Heart right ventricle (tissue), 16 donors: ENCODE data around the gene ROBO3. TPM values are rescaled to one million over a fixed set of nuclear protein-coding genes. Genes with fewer than 3 reads are reported as not detected.

Source experiments
- ATAC-seq, 8 donors: fragments of 200-7000 bp; cut with Tn5 transposase; one replicate each; pipeline ENCODE4 v1.9.1; 2020; ENCODE audit warnings: mild to moderate bottlenecking in 8 of 8, moderate library complexity in 8 of 8, moderate number of reproducible peaks in 1 of 8
- DNase-seq, 2 donors: peaks; one replicate each; pipeline ENCODE4 v3.0.0-alpha.2; 2020
- H3K27ac ChIP-seq, 10 donors: fragments of 200-600 bp; sonication (generic) in 2 of 10; one replicate each; pipeline versions ENCODE4 v1.5.0 to v1.8.0; 2020 to 2022; ENCODE audit warnings: mild to moderate bottlenecking in 3 of 10
- H3K27me3 ChIP-seq, 7 donors: fragments of 200-600 bp; one replicate each; pipeline ENCODE4 v1.8.0; 2021 to 2022; ENCODE audit warnings: mild to moderate bottlenecking in 2 of 7
- H3K36me3 ChIP-seq, 9 donors: fragments of 200-600 bp; sonication (generic) in 1 of 9; one replicate each; pipeline versions ENCODE4 v1.5.0 to v1.8.0; 2020 to 2022; ENCODE audit warnings: mild to moderate bottlenecking in 2 of 9
- H3K4me1 ChIP-seq, 9 donors: fragments of 200-600 bp; sonication (generic) in 1 of 9; one replicate each; pipeline versions ENCODE4 v1.5.0 to v1.8.0; 2020 to 2022; ENCODE audit warnings: mild to moderate bottlenecking in 4 of 9
- H3K4me3 ChIP-seq, 10 donors: fragments of 200-600 bp; sonication (generic) in 2 of 10; one replicate each; pipeline versions ENCODE4 v1.5.0 to v1.8.0; 2020 to 2022; ENCODE audit warnings: mild to moderate bottlenecking in 7 of 10, moderate library complexity in 2 of 10
- H3K9me3 ChIP-seq, 11 donors: fragments of 200-600 bp in 10 of 11; sonication (generic) in 2 of 11; one replicate each; pipeline versions ENCODE4 v1.5.0 to v1.8.0; 2013 to 2022; ENCODE audit warnings: mild to moderate bottlenecking in 2 of 11, control low read depth in 1 of 11, moderate library complexity in 1 of 11
- WGBS, 2 donors: extraction: QIAGEN DNeasy Blood & Tissue Kit; methylation state at CpG; one replicate each; pipeline ENCODE4 v1.1.7; 2013; ENCODE audit warnings: inconsistent platforms in 1 of 2; 5-methylcytosine and 5-hydroxymethylcytosine counted together
- intact Hi-C, 10 donors: fragments of 100-400 bp; cut with DNase I; formaldehyde crosslinking; loops; one replicate each; pipeline versions ENCODE4 v1.11.1 to v1.14.2; 2022
- polyA plus RNA-seq, 2 donors: library from polyadenylated mRNA; stranded (reverse); fragments of 200-250 nt; gene quantifications; one replicate each; pipeline ENCODE4 v1.2.3, GENCODE V29; 2013
- total RNA-seq, 10 donors: library from RNA; stranded (reverse); fragmentation: NEBNext Ultra II Directional in 3 of 10; extraction: Animal tissue kit (Norgen Biotek cat#: 25700) in 3 of 10; gene quantifications; one replicate each; pipeline versions ENCODE4 v1.2.1 to v1.2.4, GENCODE V29; 2021 to 2023
- TF ChIP-seq, protein P1 (sequence below), 9 donors: fragments of 200-600 bp; sonication (generic) in 2 of 9; IDR thresholded peaks; one replicate each; pipeline versions ENCODE4 v1.5.0 to v1.8.0; 2021 to 2022; ENCODE audit warnings: antibody characterized with exemption in 9 of 9, mild to moderate bottlenecking in 5 of 9, moderate library complexity in 1 of 9
- donor health status: Arrhythmogenic right ventricular cardiomyopathy.
- donor health status: ischemic (EF 13 %, LVEDD 7.1; RV severe dilation, severe dysfunction).
- donor health status: healthy with polysubstance abuse.
- donor health status: DM: no; HTN: yes; CAD: no.
- donor health status: DM: no; HTN: no; CAD: no.
- donor health status: ischemic (EF 25% LVEDD 6.9; RV normal size, moderate dysfunction).
- donor health status: ischemic (EF 25% LVEDD 5.7; RV mildly dilated, moderate dysfunction).
- donor health status: healthy.
- donor health status: DM: yes; HTN: yes; CAD: no.
- donor health status: Ischemic cardiomyopathy.
- donor health status: ischemic (EF 35%, LVEDD 5.7; RV mildly dilated, moderate dysfunction).
- donor health status: nonischemic (EF 11% LVEDD 7.7; RV severe dilation, severe dysfunction).
- donor health status: DM: yes; HTN: yes; CAD: no.
- donor health status: PGD.
- donor health status: ischemic (EF 29% LVEDD 5.4; RV normal size, mild dysfunction).
- donor health status: nonischemic (EF 23%, LVEDD 6.1; RV moderate dilation, normal function).

ROBO3 gene
- total and polyA plus RNA-seq, 12 donors, result 1.5 to 19.8 (median 4.1) TPM

DNA sequence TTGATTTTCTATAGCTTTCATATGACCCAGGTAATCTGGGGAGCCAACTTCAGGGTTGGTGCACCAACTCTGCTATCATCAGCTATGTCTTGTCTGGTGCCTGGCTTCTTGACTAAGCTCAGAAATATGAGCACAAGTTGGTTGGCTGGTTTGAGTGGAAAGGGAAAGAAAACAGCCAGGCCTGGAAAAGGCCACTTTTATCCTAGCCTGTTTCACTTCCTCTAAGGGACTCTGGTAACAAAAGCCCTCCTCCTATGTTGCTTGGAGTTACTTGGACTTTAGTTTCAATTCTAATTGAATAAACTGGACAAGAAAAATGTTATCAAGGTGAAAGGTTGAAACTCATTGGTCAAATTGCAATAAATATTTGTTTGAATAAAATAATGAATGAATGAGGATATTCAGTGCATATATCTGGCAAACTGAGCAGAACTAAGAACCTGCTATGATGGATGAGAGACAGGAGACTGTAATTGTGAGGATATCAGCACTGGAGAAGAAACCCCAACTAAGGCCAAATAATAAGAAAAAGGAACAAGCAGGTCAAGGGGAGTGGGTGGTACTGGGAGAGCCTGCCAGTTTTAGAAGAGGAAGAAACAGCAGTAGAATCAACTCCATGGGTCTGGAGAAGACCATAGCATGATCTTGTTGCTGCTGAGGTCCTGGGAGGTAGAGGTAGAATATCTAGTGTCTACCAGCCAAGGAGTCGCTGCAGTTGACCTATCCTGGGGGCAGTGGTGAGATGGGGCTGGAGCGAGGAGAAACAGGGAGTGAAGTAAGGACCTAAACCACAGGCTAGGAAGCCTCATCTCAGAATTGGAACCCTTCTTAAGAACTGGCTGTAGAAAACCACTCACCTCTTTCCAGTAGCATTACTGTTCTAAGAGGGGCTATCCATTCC lies 24.2 kb downstream of the ROBO3 start:
- DNase-seq, result no peak
- Histone ChIP-seq H3K9me3 (no peaks in the 10 kb centered on the region), H3K27me3 (peaks cover 0 to 8% (median 0%) of the 10 kb centered on the region in 7 donors), H3K4me1 (peaks cover 5 to 76% (median 42%) of the 10 kb centered on the region in 9 donors), H3K4me3 (no peak overlapping the region), H3K27ac (peak overlapping the region in 2 of 10 donors; percentile 26 to 95), H3K36me3 (peaks cover 0 to 81% (median 0%) of the 10 kb centered on the region in 9 donors)
- intact Hi-C loops, result no loop called here
- TF ChIP-seq, protein P1, sequence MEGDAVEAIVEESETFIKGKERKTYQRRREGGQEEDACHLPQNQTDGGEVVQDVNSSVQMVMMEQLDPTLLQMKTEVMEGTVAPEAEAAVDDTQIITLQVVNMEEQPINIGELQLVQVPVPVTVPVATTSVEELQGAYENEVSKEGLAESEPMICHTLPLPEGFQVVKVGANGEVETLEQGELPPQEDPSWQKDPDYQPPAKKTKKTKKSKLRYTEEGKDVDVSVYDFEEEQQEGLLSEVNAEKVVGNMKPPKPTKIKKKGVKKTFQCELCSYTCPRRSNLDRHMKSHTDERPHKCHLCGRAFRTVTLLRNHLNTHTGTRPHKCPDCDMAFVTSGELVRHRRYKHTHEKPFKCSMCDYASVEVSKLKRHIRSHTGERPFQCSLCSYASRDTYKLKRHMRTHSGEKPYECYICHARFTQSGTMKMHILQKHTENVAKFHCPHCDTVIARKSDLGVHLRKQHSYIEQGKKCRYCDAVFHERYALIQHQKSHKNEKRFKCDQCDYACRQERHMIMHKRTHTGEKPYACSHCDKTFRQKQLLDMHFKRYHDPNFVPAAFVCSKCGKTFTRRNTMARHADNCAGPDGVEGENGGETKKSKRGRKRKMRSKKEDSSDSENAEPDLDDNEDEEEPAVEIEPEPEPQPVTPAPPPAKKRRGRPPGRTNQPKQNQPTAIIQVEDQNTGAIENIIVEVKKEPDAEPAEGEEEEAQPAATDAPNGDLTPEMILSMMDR (IDR thresholded peaks at IDR 0.05), result no peak
- no peak for ATAC-seq
- 89 to 93% methylated on average over 2 of the region's 2 CpGs for WGBS, 2 donors

- H3K36me3 ChIP-seq, result peaks cover 0 to 81% (median 0%) of the 10 kb centered on the region in 9 donors
- intact Hi-C loops, result no loop called here
- TF ChIP-seq, protein P1 (IDR thresholded peaks at IDR 0.05), result no peak
- no peak overlapping the region for H3K4me3 ChIP-seq
- DNase-seq, result no peak
- no peaks in the 10 kb centered on the region for H3K9me3 ChIP-seq
- H3K27me3 ChIP-seq, result peaks cover 0 to 8% (median 0%) of the 10 kb centered on the region in 7 donors
- H3K27ac ChIP-seq, result peak overlapping the region in 2 of 10 donors; percentile 26 to 95
- H3K4me1 ChIP-seq, result peaks cover 5 to 77% (median 42%) of the 10 kb centered on the region in 9 donors
- ATAC-seq, result no peak
- 89 to 96% methylated on average over 2 of the region's 2 CpGs for WGBS, 2 donors
These were observed 24.9 kb downstream of the ROBO3 start for GRCh38 chr11:124890151-124890550.

DNA sequence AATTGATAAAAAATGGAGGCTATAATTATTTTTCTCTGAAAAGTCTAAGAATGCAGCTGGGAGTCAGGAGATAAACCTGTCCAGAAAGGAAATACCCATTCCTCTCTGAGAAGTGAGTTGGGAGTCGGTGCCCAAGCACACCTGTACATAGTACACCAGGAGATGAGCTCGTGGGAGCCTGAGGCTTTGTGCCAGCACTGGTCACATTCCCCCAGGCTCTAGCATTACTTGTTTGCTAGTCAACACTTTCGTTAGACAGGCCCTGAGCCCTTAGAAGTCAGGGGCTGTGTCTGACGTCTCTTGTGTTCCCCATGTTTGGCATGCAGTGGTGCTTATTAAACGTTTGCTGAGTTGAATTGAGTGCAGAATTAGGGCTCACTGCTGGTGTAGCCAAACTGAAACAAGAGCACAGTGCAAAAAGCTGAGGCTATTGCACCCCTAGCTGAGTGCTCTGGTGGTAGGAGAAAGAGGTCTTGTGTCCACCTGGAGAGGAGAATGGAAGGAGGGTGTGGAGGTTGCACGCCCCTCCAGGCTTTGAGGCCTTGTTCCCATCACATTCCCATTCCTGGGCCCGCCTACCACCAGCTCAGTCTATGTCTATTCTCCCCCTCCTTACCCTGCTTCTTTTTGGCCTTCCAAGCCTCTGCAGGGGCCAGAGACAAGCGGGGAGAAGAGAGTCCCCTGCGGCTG lies 25.6 kb downstream of the ROBO3 start:
- Histone ChIP-seq H3K4me1 (peaks cover 5 to 82% (median 42%) of the 10 kb centered on the region in 9 donors), H3K9me3 (no peaks in the 10 kb centered on the region), H3K4me3 (no peak overlapping the region), H3K27ac (peak overlapping the region in 6 of 10 donors; percentile 10 to 95 (median 30)), H3K36me3 (peaks cover 0 to 81% (median 0%) of the 10 kb centered on the region in 9 donors), H3K27me3 (peaks cover 0 to 8% (median 0%) of the 10 kb centered on the region in 7 donors)
- intact Hi-C loops, result no loop called here
- no peak for DNase-seq
- no peak for ATAC-seq
- 55 to 65% methylated on average over 9 of the region's 9 CpGs for WGBS, 2 donors
- TF ChIP-seq, protein P1 (IDR thresholded peaks at IDR 0.05), result no peak

GRCh38 chr11:124891373-124891861 lies 26.2 kb downstream of the ROBO3 start:
- Histone ChIP-seq H3K4me1 (peaks cover 5 to 82% (median 42%) of the 10 kb centered on the region in 9 donors), H3K27ac (peak overlapping the region in 6 of 10 donors; percentile 10 to 95 (median 34)), H3K4me3 (no peak overlapping the region), H3K9me3 (no peaks in the 10 kb centered on the region), H3K36me3 (peaks cover 0 to 78% (median 0%) of the 10 kb centered on the region in 9 donors), H3K27me3 (peaks cover 0 to 5% (median 0%) of the 10 kb centered on the region in 7 donors)
- intact Hi-C loops, result no loop called here
- ATAC-seq (peak; percentile 5 to 56 (median 32)), DNase-seq (peak in 1 of 2 donors; percentile 60)
- TF ChIP-seq, protein P1 (IDR thresholded peaks at IDR 0.05), result no peak
- WGBS, 2 donors, result 38 to 45% methylated on average over 12 of the region's 12 CpGs
